Stimulated activated CD8-positive, alpha-beta memory T cell treated with anti-CD3 and anti-CD28 coated beads, Interleukin-15, amount 100 ng/mL, for 1 hour (primary cell): ENCODE results near the gene CCNH.

Experiments
- DNase-seq: peaks from one replicate; pipeline ENCODE4 v3.0.0-alpha.2; 2020; ENCODE audit warnings: low read depth

The CCNH gene

GRCh38 chr5:87360132-87360531 is 52.6 kb downstream of the CCNH start:
- DNase-seq: no peak

- DNase-seq: no peak
Observed at GRCh38 chr5:87359106-87359505, 53.6 kb downstream of the CCNH start.

GRCh38 chr5:87354496-87354895 is 58.2 kb downstream of the CCNH start:
- no peak for DNase-seq

GRCh38 chr5:87347841-87348240 is 64.9 kb downstream of the CCNH start:
- DNase-seq: no peak

- no peak for DNase-seq
Observed at GRCh38 chr5:87347272-87347671, 65.5 kb downstream of the CCNH start.
